HG03196 (cell line): ENCODE results near the gene HK1.
A peak's percentile ranks its signal among the peaks of the same experiment; 100 is the strongest.
"Not testable (repeated sequence)": the region's sequence is repeated elsewhere in the genome, so short reads cannot be mapped to it uniquely, and the experiment has no call there.

ENCODE experiments used
- ATAC-seq: cut with Tn5 transposase; IDR thresholded peaks from one replicate; pipeline ENCODE4 v1.9.1; 2021; ENCODE audit not compliant: unreplicated experiment

The HK1 gene

GRCh38 chr10:69278446-69278963, at the start of gene HK1:
Gene HK1 (plus strand): TSS chr10:69278496.
- no peak for ATAC-seq

GRCh38 chr10:69229616-69229916, 48.7 kb upstream of the HK1 start:
- ATAC-seq, result no peak

GRCh38 chr10:69230128-69230527, 48.2 kb upstream of the HK1 start:
- no peak for ATAC-seq

- ATAC-seq, result no peak
Observed at GRCh38 chr10:69232252-69232651, 46.0 kb upstream of the HK1 start.

- no peak for ATAC-seq
Observed at GRCh38 chr10:69232736-69233480, 45.4 kb upstream of the HK1 start.

GRCh38 chr10:69234447-69234846, 43.8 kb upstream of the HK1 start:
- no peak for ATAC-seq

- ATAC-seq, result peak; percentile 82
Observed at GRCh38 chr10:69237528-69238159, 40.7 kb upstream of the HK1 start.

- ATAC-seq, result no peak
Observed at GRCh38 chr10:69239136-69239535, 39.2 kb upstream of the HK1 start.

GRCh38 chr10:69239816-69240434, 38.4 kb upstream of the HK1 start:
- no peak for ATAC-seq

- ATAC-seq, result no peak
Observed at GRCh38 chr10:69240455-69240854, 37.8 kb upstream of the HK1 start.

GRCh38 chr10:69241575-69241974, 36.7 kb upstream of the HK1 start:
- no peak for ATAC-seq

GRCh38 chr10:69242040-69242851, 36.0 kb upstream of the HK1 start:
- ATAC-seq, result no peak

- no peak for ATAC-seq
Observed at GRCh38 chr10:69242852-69243212, 35.5 kb upstream of the HK1 start.

GRCh38 chr10:69243817-69244216, 34.5 kb upstream of the HK1 start:
- no peak for ATAC-seq

GRCh38 chr10:69246036-69246435, 32.3 kb upstream of the HK1 start:
- ATAC-seq, result no peak

GRCh38 chr10:69246581-69247312, 31.5 kb upstream of the HK1 start:
- ATAC-seq, result no peak

GRCh38 chr10:69247313-69247710, 31.0 kb upstream of the HK1 start:
- ATAC-seq, result no peak

- ATAC-seq, result no peak
Observed at GRCh38 chr10:69248117-69248730, 30.1 kb upstream of the HK1 start.

- no peak for ATAC-seq
Observed at GRCh38 chr10:69250041-69250440, 28.3 kb upstream of the HK1 start.

- not testable (repeated sequence) for ATAC-seq
Observed at GRCh38 chr10:69251417-69251816, 26.9 kb upstream of the HK1 start.
